ENCODE data around the gene ZNF467.

The ZNF467 gene

DNA sequence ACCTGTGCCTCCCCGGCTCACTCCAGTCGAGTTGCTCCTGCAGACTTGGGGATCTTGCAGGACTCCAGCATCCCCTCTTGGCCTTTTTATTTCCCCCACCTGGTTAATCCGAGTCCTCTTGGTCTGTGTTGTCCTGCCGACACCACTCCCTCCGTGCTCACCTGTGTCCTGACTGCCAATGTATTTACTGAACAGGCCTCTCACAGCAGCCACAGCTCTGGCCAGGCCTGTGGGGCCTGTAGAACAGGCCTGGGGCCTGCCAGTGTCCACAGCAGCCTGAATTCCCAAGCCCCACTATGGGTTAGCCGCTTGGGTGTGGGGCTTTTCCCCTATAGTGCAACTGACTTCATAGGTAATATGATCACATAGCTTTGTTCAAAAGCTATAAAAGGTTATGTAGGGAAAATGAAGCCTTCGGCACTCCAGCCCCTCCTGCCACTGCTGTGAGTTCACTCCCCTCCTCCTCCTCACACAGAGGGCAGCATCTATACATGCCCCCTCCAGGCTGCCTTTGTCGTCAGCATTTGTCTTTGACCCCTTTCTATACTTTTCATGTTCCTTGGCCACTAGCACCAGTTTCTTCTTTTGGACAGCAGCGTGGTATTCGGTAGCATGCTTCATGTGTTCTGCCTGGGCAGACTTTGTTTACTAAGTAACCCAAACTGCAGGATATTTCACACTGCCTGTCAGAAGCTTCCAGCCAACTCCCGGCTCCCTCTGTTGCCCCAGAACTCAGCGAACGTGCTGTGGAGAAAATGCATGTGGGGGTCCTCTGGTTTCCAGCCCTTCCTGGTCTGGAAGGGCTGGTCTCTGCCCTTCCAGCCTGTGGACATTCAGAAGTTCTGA is 46.1 kb downstream of the ZNF467 start:
- TF ChIP-seq, protein P1, sequence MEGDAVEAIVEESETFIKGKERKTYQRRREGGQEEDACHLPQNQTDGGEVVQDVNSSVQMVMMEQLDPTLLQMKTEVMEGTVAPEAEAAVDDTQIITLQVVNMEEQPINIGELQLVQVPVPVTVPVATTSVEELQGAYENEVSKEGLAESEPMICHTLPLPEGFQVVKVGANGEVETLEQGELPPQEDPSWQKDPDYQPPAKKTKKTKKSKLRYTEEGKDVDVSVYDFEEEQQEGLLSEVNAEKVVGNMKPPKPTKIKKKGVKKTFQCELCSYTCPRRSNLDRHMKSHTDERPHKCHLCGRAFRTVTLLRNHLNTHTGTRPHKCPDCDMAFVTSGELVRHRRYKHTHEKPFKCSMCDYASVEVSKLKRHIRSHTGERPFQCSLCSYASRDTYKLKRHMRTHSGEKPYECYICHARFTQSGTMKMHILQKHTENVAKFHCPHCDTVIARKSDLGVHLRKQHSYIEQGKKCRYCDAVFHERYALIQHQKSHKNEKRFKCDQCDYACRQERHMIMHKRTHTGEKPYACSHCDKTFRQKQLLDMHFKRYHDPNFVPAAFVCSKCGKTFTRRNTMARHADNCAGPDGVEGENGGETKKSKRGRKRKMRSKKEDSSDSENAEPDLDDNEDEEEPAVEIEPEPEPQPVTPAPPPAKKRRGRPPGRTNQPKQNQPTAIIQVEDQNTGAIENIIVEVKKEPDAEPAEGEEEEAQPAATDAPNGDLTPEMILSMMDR (IDR thresholded peaks at IDR 0.05; ENCODE audit: low read depth, low read length): no peak
- H3K36me3 ChIP-seq: peaks cover 30% of the 10 kb centered on the region
- no peak overlapping the region for H3K4me3 ChIP-seq (ENCODE audit: low read depth, low read length)
- DNase-seq: no peak
- no peaks in the 10 kb centered on the region for H3K9me3 ChIP-seq
- no peaks in the 10 kb centered on the region for H3K27me3 ChIP-seq
- no peaks in the 10 kb centered on the region for H3K4me1 ChIP-seq

DNA sequence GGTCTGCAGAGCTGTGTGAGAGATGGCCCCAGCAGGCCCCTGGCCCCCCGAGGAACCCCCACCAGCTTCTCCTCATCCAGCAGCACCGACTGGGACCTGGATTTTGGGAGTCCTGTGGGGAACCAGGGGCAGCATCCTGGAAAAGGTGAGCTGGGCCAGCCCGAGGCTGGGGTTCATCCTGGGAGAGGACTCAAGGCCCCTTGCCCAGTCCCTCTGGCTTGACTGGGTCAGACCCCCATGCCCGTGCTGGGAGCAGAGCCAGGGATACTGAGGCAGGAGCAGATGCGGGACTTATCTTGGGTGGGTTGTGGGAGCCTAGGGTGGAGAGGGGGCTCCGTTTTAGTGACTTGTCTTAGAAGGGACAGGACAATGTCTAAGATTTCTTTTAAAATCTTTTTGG is 47.5 kb downstream of the ZNF467 start:
- TF ChIP-seq, protein P1 (IDR thresholded peaks at IDR 0.05; ENCODE audit: low read depth, low read length): no peak
- Histone ChIP-seq H3K36me3 (peaks cover 38% of the 10 kb centered on the region), H3K4me1 (peaks cover 1% of the 10 kb centered on the region; the same call in 1 of the 2 replicates), H3K9me3 (no peaks in the 10 kb centered on the region), H3K4me3 (ENCODE audit: low read depth, low read length) (no peak overlapping the region), H3K27me3 (no peaks in the 10 kb centered on the region)
- no peak for DNase-seq

DNA sequence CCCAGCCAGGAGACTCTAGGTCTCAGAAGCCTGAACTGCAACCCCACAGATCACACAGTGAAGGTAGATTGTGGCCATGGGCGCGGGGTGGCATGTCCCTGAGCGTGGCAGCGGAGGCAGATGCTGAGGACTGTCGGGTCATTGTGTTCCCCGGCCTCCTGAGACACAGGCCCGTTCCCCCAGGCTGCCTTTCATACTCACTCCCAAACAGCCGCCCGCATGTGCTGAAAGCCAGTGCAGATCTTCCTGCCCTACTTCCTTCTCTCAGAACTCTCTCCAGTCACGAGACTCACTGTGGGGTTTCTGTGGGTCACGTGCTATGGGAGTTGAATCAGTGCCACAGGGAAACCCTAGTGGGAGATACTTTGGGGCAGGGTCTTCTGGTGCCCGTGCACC is 48.0 kb downstream of the ZNF467 start:
- DNase-seq: no peak
- peaks cover 43% of the 10 kb centered on the region for H3K36me3 ChIP-seq

DNA sequence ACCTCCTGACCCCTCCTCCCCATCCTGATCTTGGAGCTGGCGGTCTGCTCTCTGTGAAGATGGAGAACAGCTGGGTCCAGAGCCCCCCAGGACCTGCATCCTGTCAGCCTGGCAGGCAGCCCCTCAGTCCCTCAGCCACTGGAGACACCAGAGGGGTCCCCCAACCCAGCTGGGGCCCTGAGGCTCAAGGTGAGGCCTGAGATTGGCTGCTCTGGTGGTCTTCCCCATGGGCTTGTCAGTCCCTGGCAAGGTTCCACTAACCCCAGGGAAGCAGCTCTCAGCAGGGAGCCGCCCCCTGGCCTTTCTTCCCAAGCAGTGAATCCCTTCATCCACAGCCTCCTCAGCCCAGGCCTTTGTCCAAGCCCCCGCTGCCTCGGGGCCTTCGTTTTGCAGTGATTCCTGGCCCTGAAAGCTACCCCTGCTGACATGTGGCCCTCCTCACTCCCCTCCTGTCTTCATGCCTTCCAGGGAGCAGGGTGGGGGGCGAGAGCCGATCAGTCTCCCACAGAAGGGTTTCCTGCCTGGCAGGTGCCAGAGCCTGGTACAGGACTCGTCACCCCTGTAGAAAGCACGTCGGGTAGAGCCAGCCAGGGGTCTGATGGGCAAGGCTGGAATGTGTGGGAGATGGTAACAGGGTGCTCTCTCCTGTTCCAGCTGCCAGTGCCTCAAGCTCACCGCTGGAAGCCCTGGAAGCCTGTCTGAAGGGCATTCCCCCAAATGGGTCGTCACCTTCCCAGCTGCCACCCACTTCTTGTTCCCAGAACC is 48.5 kb downstream of the ZNF467 start:
- TF ChIP-seq, protein P1 (IDR thresholded peaks at IDR 0.05; ENCODE audit: low read depth, low read length): no peak
- no peak for DNase-seq
- peaks cover 43% of the 10 kb centered on the region for H3K36me3 ChIP-seq
- H3K4me3 ChIP-seq (ENCODE audit: low read depth, low read length): no peak overlapping the region
- peaks cover 10% of the 10 kb centered on the region for H3K4me1 ChIP-seq
- no peaks in the 10 kb centered on the region for H3K9me3 ChIP-seq
- H3K27me3 ChIP-seq: no peaks in the 10 kb centered on the region

More for the DNA sequence above, 48.0 kb downstream of the ZNF467 start:
- TF ChIP-seq, protein P1 (IDR thresholded peaks at IDR 0.05; ENCODE audit: low read depth, low read length): no peak
- Histone ChIP-seq H3K4me3 (ENCODE audit: low read depth, low read length) (no peak overlapping the region), H3K4me1 (peaks cover 6% of the 10 kb centered on the region), H3K9me3 (no peaks in the 10 kb centered on the region), H3K27me3 (no peaks in the 10 kb centered on the region)

DNA sequence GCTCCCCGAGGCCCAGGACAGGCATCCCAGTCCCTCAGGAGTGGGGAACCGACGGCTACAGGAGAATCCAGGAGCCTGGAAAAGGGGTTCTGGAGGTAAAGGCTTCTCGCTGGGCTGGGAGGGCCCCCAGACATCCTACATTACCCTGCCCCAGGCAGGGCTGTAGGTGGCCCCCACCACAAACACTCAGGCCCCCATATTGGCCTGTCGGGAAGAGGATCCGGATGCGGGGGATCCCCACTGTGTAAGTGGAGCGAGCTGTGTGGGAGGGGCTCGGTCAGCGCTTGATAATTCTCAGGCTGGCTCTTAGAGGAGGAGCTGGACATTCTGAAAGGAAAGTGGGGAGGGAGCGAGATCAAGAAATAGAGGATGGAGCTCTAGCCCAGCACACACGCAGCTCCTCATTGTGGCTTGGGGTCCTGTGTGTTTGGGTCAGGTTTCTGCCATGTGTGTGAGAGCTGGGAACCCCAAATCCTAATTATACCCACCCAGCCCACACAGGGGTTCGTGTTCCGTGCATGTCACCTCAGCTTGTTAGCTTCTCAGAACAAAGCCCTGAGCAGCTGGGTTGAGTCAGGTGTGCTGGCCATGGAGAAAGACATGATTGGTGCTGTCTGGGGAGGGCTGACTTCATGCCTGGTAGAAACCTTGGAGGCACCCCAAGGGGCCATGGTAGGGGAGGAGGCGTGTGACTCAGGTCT is 49.4 kb downstream of the ZNF467 start:
- no peak overlapping the region for H3K4me3 ChIP-seq (ENCODE audit: low read depth, low read length)
- TF ChIP-seq, protein P1 (IDR thresholded peaks at IDR 0.05; ENCODE audit: low read depth, low read length): no peak
- H3K36me3 ChIP-seq: peaks cover 38% of the 10 kb centered on the region
- no peaks in the 10 kb centered on the region for H3K27me3 ChIP-seq
- no peaks in the 10 kb centered on the region for H3K9me3 ChIP-seq
- H3K4me1 ChIP-seq: peaks cover 10% of the 10 kb centered on the region
- DNase-seq: no peak

Data from BE2C (cell line).